Measurements from ENCODE around the gene SDSL.

DNA sequence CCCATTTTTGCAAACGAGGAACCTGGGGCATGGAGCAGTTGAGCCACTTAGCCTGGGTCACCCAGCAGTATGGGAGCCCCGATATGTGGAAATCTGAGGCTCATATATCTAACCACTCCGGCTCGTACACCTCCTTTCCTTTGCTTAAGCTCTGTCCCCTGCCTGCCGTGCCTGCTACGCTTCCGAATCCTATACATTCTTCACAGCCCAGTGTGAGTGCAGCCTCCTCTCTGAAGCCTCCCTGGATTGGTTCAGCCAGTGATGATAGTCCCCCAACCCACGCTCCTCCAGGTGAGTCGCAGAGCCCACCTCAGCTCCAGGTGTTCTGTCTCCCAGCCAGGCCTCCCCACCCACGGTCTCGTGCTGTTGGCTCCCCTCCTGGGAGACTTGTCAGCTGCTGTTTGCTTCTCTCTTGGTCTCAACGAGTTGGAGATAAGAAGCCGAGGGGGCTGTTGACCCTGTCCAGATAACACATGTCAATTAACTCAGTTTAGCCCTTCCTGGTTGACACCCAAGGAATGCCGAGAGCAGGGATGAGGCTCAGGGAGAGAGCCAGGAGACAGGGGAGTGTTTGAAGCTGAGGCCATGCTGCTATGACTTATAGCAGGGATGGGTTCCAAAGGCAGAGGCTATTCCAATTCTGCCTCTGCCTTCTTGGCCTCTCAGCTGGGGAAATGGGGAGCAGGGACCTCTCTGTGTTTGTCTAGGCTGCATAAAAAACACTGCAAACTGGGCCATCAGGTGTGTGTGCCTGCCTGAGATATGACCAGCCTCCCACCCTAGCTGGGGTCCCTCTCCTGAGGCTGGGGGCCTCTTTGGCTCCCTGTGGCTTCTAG is 19.0 kb downstream of the SDSL start:
- TF ChIP-seq POLR2A (IDR thresholded peaks at IDR 0.05) = no peak
- TF ChIP-seq, protein P1, sequence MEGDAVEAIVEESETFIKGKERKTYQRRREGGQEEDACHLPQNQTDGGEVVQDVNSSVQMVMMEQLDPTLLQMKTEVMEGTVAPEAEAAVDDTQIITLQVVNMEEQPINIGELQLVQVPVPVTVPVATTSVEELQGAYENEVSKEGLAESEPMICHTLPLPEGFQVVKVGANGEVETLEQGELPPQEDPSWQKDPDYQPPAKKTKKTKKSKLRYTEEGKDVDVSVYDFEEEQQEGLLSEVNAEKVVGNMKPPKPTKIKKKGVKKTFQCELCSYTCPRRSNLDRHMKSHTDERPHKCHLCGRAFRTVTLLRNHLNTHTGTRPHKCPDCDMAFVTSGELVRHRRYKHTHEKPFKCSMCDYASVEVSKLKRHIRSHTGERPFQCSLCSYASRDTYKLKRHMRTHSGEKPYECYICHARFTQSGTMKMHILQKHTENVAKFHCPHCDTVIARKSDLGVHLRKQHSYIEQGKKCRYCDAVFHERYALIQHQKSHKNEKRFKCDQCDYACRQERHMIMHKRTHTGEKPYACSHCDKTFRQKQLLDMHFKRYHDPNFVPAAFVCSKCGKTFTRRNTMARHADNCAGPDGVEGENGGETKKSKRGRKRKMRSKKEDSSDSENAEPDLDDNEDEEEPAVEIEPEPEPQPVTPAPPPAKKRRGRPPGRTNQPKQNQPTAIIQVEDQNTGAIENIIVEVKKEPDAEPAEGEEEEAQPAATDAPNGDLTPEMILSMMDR (IDR thresholded peaks at IDR 0.05) = no peak
- TF ChIP-seq POLR2AphosphoS5 (IDR thresholded peaks at IDR 0.05; ENCODE audit: insufficient read depth in 1 of 2, low read depth in 1 of 2) = no peak
